Effector memory CD8-positive, alpha-beta T cell (primary cell): Measurements from ENCODE around the gene CCDC81.

Experiments
- ATAC-seq: fragments of 150-1000 bp; cut with Tn5 transposase; replicated peaks from 2 replicates; pipeline ENCODE4 v1.10.0; 2021; ENCODE audit warnings: mild to moderate bottlenecking, moderate library complexity
- DNase-seq, 3 experiments: peaks; one replicate each; pipeline ENCODE4 v3.0.0; 2021
- H3K27ac Mint-ChIP-seq, 2 donors: one replicate each; pipeline ENCODE4 v1.8.0; 2022; ENCODE audit warnings: mild to moderate bottlenecking in 2 of 2, mixed read lengths in 2 of 2, moderate library complexity in 2 of 2
- H3K27me3 Mint-ChIP-seq, 2 donors: one replicate each; pipeline ENCODE4 v1.8.0; 2022; ENCODE audit warnings: mixed read lengths in 2 of 2
- H3K36me3 Mint-ChIP-seq: one replicate; pipeline ENCODE4 v1.8.0; 2022; ENCODE audit warnings: mild to moderate bottlenecking, moderate library complexity, mixed read lengths; ENCODE audit not compliant: insufficient read depth
- H3K4me1 Mint-ChIP-seq, 2 donors: one replicate each; pipeline ENCODE4 v1.8.0; 2022; ENCODE audit warnings: low read depth in 2 of 2, mixed read lengths in 2 of 2
- H3K4me3 Mint-ChIP-seq, 2 donors: one replicate each; pipeline ENCODE4 v1.8.0; 2022; ENCODE audit warnings: mild to moderate bottlenecking in 2 of 2, mixed read lengths in 2 of 2, moderate library complexity in 2 of 2
- H3K9me3 Mint-ChIP-seq, 2 donors: one replicate each; pipeline ENCODE4 v1.8.0; 2022; ENCODE audit warnings: mixed read lengths in 2 of 2

The CCDC81 gene

GRCh38 chr11:86468169-86468568 lies 93.5 kb downstream of the CCDC81 start:
- DNase-seq (no peak), ATAC-seq (no peak)
- Mint-ChIP-seq H3K4me3 (no peak overlapping the region), H3K27me3 (peaks cover 0 to 6% of the 10 kb centered on the region in 2 donors), H3K36me3 (no peaks in the 10 kb centered on the region), H3K9me3 (no peaks in the 10 kb centered on the region), H3K27ac (no peak overlapping the region), H3K4me1 (no peaks in the 10 kb centered on the region)

GRCh38 chr11:86469491-86470388 lies 95.1 kb downstream of the CCDC81 start:
- Mint-ChIP-seq H3K9me3 (no peaks in the 10 kb centered on the region), H3K4me3 (no peak overlapping the region), H3K27ac (no peak overlapping the region), H3K27me3 (peaks cover 0 to 6% of the 10 kb centered on the region in 2 donors), H3K4me1 (no peaks in the 10 kb centered on the region), H3K36me3 (no peaks in the 10 kb centered on the region)
- ATAC-seq (no peak), DNase-seq (no peak)
